GM21381 (cell line): Measurements from ENCODE around the gene JAK1.

Experiments used
- ATAC-seq: cut with Tn5 transposase; IDR thresholded peaks from one replicate; pipeline ENCODE4 v1.9.1; 2021; ENCODE audit warnings: mild to moderate bottlenecking, moderate library complexity; ENCODE audit not compliant: unreplicated experiment

The JAK1 gene

DNA sequence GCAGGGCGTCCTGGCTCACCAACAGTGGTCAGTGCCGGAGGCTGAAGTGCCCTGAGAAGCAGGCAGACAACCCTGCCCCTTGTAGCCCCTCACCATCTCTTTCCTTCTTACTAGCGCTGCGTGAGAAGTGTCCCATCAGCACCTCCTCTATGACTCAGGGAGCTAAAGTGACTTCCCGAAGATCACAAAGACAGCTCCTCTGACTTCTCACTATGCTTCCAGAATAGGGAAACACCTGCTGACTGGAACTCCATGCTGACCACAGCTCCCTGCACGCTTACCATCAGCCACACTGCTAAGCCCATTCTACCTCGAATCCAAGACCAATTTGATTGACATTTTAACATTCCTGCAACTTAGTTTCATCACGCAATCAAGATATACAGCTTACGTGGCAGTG is 92.8 kb downstream of the JAK1 start:
- no peak for ATAC-seq

DNA sequence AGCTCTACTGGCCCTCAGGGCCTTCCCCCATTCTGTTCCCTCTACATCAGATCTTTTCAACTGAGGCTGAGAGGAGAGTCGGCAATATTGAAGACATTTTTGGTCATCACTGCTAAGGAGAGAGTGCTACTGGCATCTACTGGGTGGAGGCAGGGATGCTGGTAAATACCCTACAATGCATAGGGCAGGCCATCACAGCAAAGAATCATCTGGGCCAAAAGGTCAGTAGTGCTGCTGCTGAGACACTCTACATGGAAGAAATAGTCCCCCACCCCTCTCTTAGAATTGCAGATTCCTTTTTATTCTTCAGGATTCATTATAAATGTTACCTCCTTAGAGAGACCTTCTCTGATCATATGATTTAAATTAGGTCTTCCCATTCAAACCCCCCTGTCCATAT is 94.3 kb downstream of the JAK1 start:
- ATAC-seq = no peak

DNA sequence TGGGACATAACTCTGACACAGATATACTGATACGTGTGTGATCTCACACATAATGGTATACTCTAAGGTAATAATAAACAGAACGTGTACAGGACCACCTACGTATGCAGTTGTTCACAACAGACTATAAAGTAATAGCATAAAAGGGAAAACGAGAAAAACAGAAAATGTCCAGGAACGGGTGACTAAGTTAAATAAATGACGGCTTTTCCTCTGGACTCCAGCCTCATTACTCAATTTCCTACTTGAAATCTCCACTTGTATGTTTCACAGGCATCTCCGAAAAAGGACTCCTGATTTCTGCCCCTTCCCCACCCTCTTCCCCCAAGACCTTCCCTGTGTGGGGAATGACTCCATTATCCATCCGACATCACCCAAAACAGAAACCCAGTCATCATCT is 95.1 kb downstream of the JAK1 start:
- no peak for ATAC-seq

DNA sequence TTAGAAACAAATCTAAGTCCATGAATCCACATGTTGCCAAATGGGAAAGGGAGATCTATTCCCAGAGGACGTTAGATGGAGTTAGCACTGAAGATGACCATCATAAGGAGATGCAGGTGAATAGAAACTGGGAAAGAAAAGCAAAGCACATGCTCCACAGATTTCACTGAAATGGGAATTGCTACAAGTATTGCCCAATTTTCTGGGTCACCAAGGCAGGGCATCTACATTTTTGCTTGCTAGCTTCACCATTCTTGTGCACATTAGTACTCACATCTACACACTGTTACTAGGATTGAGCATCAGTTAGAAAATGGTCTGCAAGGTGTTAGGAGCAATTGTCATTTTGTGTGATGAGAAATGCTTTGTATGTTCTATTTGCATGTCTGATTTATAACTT is 99.1 kb downstream of the JAK1 start:
- ATAC-seq = no peak

DNA sequence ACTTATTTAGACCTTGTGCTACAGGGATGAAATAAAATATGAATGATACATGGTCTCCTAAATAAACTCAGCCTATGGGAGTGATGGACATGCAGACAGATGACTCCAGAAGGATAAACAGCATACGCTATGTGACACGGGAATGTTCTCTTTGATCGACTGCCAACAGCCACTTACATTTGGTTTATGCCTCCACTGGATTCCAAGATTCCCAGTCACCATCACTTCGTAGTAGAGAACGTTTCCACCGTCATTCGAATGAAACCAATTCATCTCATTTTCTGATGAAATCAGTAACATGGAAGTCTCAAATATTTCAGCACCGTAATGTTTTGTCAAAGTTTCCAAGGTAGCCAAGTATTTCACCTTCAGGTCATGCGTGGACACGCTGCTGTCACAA is 99.7 kb downstream of the JAK1 start:
- ATAC-seq = no peak

DNA sequence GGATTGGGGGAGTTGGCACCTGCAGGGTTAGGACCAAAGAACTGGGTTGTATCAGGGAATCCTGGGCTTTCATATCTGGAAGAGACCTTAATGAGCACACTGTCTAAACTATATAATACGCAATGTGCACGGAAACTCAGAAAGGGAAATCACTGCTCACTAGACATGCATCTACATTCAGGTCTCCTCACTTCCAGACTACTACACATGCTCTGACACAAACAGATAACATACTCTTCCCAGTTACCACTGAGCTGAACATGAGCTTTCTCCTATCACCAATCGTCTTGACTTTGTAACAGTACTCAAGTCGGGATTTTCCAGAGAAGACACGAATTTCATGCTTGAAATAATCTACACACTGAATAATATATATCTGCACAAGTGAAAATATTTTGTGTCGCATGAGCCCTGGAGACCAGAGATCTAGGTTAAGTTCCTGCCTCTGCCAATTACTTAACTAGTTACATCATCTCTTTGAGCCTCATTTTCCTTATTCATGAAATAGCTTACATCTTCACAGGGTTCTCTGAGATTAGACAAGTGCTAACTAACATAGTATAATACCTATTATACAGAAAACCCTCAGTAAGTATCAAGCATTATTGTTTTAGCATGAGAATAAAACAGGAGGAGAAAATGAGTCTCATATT is 101.1 kb downstream of the JAK1 start:
- no peak for ATAC-seq

DNA sequence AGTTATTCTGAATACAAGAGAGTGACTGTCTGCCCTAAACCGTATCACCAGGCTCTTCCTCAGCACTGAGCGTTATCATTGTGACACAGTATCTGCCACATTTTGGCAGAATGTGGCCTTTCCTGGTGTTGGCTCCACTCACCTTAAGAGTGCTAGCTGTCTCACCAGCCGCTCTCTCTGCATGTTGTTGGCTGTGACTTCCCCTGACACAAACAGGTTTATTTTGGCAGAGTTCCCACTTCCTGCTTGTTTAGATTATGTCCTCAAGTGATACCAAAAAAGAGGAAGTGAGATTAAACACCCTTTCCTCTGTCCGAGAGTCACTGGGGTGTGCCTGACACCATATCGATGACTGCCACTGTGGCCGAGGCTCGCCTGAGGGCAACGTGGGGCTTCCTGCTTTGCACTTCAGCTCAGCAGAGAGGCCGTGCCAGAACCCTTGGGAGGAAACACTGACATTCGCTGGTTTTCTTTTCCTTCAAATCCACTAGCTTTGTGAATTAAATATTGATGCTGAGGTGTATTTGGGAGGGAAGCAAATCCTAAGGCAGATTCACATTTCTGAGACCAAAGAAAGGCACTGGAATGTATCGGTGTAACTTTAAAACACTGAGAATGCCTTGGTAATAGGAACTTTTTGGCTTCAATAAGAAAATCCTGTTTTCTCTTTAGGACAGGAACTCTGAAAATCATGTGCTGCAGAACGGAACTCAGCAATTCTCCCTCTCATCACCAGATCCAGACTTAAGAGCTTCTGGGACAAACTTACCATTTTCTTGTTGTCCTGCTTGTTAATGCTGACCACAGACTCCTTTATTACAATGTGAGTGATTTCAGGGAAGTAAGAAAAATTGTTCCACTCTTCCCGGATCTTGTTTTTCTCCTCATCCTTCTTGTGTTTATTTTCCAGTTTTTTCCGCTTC is 102.1 kb downstream of the JAK1 start:
- ATAC-seq = peak; percentile 100

DNA sequence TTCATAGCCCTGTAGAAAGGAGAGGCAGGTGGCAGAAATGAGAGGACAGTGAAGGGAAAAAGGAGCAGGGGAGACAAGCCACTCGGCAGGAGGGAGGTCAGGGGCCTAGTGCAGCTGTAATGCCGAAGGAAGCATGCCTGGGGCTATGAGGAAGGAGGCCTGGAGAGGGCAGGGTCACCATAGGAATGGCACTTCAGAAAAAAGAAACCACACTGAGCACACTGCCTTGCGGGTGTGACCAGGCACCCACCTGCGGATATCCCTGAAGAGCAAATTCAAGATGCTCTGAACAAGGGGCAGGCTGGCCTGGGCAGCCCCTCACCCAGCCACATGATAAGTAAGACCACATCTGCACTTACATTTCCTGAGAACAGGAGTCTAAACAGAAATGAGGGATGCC is 104.7 kb downstream of the JAK1 start:
- ATAC-seq = no peak

DNA sequence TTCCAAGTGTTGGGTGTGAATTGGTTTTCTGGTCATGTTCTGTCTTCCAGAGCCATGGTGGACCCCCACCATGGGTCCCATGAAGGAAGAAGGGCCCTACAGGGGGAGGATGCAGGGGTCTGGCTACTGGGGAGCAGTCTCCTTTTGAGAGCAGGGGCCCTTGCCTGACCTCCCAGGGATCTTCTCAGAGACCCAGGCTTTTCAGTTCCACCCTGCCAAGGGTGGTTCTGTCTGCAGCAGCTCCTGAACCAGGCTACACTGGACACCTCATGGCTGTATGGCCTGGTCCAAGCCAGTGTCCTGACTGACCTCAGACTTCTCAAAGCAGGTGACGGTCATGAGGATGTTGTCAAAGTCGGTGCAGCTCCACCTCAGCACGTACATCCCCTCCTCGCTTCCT is 109.0 kb downstream of the JAK1 start:
- ATAC-seq = no peak

DNA sequence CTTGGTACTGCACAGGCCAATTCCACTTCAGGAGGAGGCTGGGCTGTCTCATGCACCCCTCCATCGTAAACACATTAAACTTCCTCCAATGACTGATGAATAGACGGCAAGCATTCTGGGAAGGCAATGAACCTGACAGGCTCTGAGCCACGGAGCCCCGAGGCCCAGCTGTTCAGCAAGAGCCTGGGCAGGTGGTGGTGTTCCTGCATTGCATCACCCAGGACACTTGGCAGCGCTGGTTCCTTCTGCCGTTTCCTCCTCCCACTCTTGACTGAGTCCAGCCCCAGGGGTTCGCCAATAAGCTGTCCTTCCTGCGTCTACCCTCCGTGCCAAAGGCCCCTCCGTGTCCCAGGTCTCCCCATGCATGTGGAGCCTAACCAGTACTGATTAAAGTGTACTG is 109.8 kb downstream of the JAK1 start:
- ATAC-seq = no peak

DNA sequence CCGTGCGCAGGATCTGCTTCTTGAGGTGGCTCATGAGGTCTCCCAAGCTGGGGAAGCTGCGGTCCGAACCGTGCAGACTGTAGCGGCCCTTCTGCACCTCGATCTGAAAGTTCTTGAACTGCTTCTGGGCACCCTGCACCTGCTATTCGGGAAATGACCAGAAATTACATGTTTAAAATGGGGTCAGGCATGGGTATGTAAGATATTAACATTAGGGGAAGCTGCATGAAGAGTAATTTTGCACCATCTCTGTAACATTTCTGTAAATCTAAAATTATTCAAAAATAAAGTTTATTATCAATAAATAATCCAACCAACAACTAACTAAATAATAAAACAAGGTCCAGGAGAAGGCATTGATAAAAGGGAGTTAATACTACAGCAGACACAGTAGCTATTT is 110.8 kb downstream of the JAK1 start:
- ATAC-seq = no peak

DNA sequence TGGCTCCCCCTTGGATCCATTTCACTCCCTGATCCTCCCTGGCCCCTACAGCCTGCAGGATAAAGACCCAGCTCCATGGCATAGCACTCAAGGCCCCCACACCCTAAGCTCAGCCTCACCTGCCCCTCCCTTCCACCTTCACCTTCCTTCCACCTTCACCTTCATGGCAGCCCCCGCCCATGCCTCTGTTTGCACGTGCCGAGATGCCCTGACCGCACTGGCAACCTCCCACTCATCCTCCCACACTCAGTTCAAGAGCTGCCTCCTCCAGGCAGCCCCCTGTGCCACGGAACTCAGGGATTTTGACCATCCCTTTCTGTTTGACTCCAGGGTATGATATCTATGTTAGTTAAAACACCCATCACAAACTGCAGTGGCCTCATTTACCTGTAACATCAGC is 111.7 kb downstream of the JAK1 start:
- no peak for ATAC-seq

DNA sequence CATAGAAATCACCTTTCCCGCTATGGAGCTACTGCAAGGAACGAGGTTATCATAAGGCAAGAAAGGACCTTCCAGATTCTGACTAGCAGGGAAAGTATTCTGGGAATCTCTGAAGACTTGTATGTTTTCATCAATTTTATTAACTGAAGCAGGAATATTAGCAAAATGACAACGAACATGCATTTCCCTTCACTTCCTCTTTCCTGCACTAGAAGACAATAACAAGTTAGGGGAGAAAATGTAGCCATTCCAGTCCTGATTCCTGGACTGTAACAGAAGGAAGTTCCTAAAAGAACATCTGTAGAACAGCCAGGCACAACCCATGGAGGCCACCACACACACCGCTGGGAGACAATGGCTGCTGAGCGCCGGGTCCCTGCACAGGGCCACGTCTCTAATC is 114.7 kb downstream of the JAK1 start:
- no peak for ATAC-seq

DNA sequence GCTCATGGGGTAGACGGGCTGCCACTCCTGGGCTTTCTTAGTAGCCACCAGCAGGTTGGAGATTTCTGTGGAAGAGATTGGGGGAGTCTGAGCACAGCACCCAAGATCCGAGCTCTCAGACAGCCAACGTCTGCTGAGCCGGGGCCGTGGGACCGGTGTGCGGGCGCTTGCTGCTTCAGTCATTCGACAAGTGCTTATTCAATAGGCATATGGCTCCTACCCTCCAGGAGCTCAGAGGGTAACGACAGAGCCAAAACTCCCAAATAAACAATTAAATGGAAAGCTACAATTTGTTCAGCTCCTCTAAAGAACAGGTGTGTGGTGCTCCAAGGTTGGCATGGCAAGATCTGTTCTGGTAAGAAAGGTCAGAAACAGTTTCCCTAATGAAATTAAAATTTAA is 115.5 kb downstream of the JAK1 start:
- no peak for ATAC-seq

DNA sequence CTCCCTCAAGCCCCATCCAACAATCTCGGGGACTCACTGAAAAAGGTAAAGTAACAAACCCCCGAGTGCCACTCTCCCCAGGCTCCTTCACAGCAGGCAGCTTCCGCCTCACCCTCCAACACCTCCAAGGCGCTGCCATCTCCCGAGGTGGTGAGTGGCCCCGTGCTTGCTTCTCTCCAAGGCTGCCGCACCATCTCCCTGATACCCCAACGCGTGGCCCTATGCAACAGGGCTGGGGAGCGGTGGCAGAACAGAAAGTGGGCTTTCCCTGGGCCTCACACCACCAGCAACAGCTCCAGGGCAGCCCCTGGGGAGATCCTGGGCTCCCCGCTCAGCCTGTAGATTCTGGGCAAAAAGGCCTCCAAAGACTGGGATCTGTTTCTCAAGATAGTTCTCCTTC is 116.4 kb downstream of the JAK1 start:
- ATAC-seq = no peak

DNA sequence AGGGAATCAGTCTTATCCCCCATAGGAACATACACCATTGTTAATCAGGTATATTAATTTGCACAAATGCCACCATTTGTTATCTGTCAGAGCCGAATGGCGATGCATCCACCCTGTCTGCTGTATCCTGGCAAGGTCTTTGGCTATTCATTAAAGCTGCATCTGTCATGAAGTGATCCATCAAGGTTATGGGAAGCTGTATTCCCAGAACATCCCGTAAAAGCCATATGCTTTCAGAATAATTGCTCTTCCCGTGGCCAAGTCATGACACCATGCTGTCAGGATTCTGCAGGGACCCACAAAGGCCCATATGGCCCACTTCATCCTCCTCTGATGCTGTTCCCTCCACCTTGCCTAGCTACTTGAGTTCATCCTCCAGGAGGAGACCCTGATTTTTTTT is 117.5 kb downstream of the JAK1 start:
- no peak for ATAC-seq

DNA sequence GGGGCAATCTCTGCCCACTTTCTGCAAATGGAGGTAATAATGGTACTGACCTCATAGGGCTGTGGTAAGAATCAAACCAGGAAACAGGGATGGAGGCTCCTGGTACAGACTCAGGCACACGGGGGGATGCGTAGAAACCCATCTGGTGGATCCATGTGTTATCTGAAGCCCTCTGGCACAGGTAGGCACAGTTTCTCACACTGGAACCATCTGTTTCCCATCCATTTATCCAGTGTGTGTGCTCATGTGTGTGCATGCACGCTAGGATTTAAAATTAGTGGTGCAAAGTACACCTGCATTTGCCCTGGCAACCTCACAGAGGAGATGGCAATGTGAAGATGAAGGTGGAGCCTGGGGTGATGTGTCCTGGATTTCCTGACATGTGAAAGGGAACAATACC is 118.2 kb downstream of the JAK1 start:
- ATAC-seq = no peak

DNA sequence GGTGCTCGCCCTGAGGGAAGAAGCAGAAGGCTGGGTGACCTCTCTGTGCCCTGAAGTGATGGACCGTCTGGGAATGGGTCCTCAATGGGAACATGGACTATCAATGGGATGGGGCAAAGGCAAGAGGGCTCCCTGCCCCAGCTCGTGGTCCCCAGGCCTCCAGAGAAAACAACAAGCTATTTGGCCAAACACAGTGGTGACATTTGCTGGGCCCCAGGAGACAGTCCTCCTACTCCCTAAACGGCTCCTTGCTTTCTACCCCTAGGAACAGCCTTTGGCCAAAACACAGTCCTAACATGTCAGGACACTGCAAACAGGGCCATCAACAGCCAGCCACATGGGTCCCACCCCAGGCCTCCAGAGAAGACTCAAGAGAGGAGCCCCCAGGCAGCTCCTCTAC is 118.7 kb downstream of the JAK1 start:
- ATAC-seq = no peak

DNA sequence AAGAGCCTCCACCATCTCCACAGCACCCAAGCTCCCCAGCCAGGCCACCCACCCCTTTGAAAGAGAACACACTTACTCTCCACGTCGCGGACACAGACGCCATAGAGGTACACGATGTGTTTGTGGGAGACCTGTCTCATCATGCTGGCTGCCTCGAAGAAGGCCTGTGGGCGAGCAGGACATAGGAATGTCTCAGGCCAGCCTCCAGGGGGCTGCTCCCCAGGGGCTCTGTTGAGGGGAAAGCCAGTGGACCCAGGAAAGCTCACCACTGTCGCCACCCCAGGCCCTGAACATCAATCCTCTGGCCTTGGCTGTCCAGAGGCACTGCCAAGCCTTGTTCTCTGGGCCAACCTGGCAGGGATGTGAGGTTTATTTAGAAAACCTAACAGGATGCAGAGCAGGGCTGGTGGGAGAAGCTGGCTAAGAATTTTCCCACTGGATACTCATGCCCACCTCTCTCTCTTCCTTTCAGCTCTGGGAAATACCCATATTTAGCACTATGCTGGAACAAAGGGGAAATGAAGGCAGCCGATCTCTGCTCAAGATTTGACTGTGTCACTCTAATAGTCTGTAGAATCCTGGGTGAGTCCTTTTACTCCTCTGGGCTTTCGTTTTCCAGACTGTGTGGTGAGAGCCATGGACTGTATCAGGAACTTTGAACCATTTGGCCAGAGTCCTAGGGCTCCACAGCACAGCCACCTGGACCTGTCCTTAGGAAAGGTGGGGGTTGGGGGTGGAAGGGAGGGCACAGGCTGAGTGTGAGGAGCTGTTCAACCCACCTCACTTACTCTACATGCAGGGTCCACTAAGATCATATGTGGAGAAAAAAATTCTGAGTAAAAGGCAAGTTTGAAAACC is 119.5 kb downstream of the JAK1 start:
- ATAC-seq = no peak

DNA sequence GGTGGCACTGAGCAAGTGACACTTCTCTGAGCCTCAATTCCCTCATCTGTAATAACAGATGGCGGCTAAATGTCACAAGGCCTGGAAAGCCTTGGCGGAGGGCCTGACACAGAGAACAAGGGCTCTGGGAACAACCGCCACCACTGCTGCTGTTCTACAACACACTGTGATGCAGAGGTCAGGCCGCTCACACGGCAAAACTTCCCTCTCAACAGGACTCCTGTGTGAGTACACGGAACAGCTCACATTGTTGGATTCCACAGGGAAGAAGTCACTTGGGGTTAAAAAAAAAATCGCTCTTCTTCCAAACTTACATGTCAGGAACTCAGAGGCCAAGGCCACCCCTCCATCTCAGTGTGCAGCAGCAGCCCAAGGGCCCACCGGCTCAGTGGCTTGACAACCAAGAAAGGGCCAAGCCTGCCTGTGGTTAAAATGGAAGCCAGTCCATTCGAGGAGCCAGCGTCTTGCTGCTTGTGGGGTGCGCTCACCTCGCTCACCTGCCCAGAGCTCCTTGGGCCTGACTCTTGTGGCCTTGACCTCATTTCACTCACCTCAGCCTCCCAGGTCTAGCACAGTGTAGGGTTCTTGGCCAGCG is 120.4 kb downstream of the JAK1 start:
- no peak for ATAC-seq

DNA sequence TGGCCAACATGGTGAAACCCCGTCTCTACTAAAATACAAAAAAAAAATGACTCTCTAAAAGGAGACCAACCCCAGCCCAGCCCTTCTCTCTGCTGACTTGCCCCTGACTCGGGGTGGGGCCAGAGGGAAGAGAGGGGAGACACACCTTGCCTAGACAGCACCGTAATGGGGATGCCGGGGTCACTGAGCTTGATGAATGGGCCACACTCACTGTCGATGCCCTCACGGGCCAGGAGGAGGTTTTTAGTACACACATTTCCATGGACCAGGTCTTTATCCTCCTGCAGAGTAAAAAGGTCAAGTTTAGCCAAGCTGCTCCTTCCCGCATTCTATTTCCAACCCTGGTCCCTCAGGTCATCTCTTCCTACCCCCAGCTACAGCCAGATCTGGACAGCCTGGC is 121.7 kb downstream of the JAK1 start:
- ATAC-seq = no peak
